GM21529 (cell line): ENCODE data around the gene HERC5.
"Not testable (repeated sequence)": the region's sequence is repeated elsewhere in the genome, so short reads cannot be mapped to it uniquely, and the experiment has no call there.

ENCODE experiments used
- ATAC-seq: cut with Tn5 transposase; IDR thresholded peaks from one replicate; pipeline ENCODE4 v1.9.1; 2021; ENCODE audit not compliant: unreplicated experiment

The HERC5 gene

DNA sequence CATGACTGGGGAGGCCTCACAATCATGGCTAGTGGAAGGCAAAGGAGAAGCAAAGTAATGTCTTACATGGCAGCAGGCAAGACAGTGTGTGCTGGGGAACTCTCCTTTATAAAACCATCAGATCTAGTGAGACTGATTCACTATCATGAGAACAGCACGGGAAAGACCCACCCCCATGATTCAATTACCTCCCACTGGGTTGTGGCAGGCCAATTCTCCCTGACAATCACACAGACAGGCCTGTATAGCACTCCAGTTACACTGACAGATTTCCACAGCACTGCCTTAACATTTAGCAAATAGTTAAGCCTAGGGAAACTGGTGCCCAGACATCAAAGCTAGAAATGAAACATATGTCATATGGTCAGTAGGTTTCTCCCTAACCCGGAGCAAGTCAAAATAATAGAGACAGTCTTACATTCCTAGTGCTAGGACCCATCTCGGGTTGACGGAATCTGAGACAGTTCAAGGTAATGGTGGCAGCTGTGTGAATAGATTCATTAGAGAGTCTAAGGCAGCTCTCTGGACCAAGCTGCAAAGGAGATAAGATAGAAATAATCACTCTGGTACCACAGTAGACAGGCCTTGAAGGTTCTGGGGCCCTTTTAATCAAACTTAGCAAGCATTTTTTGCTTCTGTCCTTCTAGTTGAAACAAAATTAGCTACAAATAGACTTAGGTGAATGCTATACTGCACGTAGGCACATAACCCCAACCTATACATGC is 9.4 kb upstream of the HERC5 start:
- no peak for ATAC-seq

- not testable (repeated sequence) for ATAC-seq
These were observed 8.6 kb upstream of the HERC5 start for GRCh38 chr4:88448211-88448765.

DNA sequence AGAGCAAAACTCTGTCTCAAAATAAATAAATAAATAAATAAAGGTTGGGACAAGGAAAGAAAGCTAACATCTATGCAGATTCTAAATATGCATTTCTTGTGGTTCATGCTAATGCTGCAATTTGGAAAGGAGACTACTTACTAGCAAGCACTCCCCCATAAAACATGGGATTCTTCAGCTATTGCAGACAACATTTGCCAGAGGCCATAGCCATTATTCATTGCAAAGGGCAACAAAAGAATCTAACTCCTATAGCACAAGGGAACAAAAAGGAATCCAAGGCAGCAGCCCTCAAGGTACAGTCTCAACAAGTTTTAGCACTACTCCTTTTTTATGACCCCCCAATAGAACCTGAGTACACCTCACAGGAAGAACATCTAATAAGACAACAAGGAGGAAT is 8.0 kb upstream of the HERC5 start:
- no peak for ATAC-seq

GRCh38 chr4:88449290-88449689 is 7.6 kb upstream of the HERC5 start:
- ATAC-seq, result no peak

DNA sequence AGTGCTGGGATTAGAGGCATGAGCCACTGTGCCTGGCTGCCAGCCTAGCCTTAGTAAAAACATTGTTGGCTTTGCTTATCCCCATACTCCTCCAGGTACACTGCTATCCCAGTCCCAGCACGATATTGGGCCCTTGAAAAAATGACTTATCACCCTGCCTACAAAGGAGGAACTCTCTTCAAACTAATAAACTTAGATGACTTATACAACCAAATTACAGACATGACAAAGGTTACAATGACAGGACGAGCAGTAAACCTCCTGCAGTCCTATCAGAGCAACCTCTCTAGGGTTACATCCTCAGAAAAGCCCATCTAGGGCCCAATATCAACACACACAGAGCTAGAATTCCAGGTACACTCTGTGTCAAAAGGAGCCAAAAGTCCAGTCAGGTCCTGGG is 5.7 kb upstream of the HERC5 start:
- ATAC-seq, result no peak

- no peak for ATAC-seq
These were observed 4.0 kb upstream of the HERC5 start for GRCh38 chr4:88452912-88453311.

DNA sequence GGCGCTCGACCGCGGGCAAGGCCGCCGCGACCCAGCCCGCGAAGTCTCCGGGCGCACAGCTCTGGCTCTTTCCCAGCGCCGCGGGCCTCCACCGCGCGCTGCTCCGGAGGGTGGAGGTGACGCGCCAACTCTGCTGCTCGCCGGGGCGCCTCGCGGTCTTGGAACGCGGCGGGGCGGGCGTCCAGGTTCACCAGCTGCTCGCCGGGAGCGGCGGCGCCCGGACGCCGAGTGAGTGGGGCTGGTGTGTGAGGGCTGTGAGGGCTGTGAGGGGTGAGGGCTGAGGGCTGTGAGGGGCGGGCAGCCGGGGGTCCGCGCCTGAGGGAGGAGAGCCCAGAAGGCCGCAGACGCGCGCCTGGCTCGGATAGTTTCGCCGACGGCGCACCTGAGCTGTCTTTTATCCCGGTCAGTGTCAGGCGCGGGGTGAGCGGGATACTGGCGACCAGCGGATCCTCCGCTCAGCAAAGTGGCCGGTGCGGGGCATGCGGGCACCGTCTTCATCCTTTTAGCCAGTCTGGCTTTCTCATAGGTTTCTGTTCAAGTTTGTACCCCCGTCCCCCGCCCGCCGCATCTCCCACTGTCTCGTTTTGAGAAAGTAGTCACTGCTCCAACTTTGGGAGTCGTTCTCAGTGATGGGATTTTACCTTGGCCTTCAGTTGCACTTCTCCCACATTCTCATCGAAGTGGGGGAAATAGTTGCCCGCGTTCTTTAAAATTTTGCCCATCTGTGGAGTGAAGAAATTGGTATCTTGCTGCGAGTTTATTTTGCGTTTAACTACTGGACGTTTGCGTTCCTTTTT is 586 bp downstream of the HERC5 start:
- peak; percentile 35 for ATAC-seq

- ATAC-seq, result no peak
These were observed 1.3 kb downstream of the HERC5 start for GRCh38 chr4:88458104-88458740.

GRCh38 chr4:88465653-88466192 is 8.8 kb downstream of the HERC5 start:
- no peak for ATAC-seq

DNA sequence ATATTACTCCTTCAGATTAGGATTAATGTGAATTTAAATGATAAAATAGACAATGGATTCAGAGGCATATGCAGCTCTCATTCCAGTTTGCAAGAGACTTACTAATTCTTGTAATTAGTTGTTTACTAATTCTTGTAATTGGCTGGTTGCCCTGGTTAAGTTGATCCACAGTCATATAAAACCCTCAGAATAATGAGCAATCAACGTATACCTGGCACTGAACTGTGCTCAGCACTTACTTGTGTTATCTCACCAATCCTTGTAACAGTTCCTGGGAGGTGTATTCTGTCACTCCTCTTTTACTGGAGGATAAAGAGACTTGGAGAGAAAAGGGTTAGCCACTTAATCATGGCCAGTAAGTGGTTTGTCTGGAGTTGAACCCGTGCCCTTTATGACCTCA is 10.5 kb downstream of the HERC5 start:
- no peak for ATAC-seq

- ATAC-seq, result no peak
These were observed 20.4 kb downstream of the HERC5 start for GRCh38 chr4:88477229-88477860.

GRCh38 chr4:88478247-88478646 is 21.3 kb downstream of the HERC5 start:
- ATAC-seq, result no peak

DNA sequence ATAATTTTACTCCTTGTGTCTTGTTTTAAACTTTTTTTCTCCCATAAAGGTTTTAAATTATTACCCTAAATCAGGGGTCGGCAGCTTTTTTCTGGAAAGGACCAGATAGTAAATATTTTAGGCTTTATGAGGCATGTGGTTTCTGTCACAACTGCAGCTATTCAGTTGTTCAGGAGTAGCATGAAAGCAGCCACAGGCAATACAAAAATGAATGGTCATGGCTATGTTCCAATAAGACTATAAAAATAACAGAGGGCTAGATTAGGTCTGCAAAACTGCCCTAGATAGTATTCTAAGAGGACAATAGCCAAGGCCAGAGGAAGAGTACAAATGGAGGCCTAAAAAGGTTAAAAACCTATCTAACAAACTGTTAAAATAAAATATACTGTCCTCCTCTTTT is 24.6 kb downstream of the HERC5 start:
- ATAC-seq, result no peak

GRCh38 chr4:88489100-88489761 is 32.3 kb downstream of the HERC5 start:
- no peak for ATAC-seq

- ATAC-seq, result no peak
These were observed 41.0 kb downstream of the HERC5 start for GRCh38 chr4:88497859-88498409.

DNA sequence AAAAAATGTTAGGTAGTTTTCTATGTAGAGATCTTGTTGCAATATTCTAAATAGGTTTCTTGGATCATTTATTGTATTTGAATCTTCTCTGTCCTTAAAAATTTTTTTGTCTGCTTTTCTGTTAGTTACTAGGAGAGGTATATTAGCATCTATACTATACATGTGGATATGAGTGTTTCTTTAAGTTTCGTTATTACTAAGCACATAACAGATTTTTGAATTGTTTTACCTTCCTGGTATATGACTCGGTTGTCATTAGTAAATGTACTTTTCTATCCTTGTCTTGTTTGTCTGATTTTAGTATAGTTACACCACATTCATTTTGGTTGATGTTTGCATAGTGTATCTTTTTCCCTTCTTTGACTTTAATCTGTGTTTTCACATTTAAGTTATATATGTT is 46.4 kb downstream of the HERC5 start:
- ATAC-seq, result no peak

DNA sequence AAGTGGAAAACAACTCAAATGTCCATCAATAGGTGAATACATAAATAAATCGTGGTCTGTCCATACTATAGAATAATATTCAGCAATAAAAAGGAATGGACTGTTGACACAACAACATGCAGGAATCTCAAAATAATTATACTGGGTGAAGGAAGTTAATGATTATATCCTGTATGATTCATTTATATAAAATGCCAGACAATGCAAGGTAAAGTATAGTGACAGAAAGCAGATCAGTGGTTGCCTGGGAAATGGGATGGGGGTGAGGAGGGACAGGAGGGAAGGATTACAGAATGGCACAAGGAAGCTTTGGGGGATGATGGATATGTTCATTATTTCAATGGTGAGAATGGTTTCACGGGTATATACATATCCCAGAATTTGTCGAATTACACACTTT is 54.3 kb downstream of the HERC5 start:
- ATAC-seq, result no peak

DNA sequence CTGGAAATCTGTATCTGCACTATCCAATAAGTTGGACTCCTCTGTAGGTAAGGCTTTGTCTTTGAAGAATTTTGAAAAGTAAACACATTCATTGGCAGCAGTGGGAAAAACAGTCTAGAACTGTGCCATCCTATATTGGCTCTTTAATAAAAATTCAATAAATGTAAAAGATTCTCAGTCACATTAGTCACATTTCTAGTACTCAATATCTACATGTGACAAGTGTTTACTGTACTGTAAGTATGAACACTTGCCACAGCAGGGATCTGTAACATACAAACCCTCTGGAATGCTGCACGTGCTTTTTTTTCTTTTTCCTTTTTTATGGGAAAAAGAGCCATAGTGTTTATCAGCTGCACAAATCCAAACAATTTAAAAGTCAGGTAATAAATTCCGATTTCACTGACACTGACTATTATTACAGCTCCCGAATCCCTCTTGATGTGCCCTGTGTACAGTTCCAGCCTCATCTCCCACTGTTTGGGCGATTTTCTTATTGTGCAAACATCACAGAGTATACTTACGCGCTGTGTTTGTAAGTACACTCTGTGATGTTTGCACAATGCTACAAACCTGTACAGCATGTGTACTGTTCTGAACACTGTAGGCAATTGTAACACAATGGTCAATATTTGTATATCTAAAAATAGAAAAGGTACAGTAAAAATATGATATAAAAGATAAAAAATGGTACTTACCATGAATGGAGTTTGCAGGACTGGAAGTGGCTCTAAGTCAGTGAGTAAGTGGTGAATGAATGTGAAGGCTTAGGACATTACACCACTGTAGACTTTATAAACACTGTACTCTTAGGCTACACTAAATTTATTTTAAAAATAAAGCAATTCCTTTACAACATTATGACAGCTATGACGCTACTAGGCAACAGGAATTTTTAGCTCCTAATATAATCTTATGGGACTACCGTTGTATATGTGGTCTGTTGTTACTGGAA is 57.9 kb downstream of the HERC5 start:
- ATAC-seq, result no peak

GRCh38 chr4:88516746-88517145 is 59.8 kb downstream of the HERC5 start:
- no peak for ATAC-seq
